ENCODE data around the gene STARD7. TPM values are rescaled to one million over a fixed set of nuclear protein-coding genes. Genes with fewer than 3 reads are reported as not detected.

Gene STARD7
- polyA plus RNA-seq, 1 donor (not counting 4 experiments of a cell fraction or from before 2014, with no cell fraction given): 73.4 TPM

DNA sequence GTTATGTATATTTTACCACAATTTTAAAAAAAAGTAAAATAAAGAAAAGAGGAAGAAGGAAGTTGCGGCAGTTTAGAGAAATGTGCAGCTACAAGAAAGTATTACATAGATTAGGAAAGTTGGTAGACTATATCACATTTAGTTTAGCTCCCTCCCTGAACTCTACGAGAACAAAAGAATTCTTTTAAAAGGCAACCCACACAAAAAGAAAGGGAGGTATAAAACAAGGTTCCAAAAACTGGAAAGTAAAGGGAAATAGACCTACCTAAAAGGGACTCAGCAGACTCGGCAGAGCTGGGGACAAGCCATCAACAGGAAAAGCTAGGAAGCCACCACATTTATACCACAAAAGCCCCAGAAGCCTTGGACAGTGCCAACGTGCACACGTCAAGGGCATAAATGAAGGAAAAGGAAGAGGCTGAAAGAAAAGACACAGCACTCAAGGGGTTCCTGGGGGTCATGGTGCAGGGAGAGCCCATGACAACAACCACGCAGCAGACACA, 48.0 kb upstream of the STARD7 start:
- peaks cover 33 to 39% of the 10 kb centered on the region in 2 experiments for H3K36me3 ChIP-seq (ENCODE audit: control insufficient read depth in 2 of 2, extremely low read depth in 1 of 2, insufficient read depth in 2 of 2, low read length in 2 of 2)
- peaks cover 40% of the 10 kb centered on the region for H3K79me2 ChIP-seq (ENCODE audit: control insufficient read depth, insufficient read depth, low read length)
- TF ChIP-seq, protein P1, sequence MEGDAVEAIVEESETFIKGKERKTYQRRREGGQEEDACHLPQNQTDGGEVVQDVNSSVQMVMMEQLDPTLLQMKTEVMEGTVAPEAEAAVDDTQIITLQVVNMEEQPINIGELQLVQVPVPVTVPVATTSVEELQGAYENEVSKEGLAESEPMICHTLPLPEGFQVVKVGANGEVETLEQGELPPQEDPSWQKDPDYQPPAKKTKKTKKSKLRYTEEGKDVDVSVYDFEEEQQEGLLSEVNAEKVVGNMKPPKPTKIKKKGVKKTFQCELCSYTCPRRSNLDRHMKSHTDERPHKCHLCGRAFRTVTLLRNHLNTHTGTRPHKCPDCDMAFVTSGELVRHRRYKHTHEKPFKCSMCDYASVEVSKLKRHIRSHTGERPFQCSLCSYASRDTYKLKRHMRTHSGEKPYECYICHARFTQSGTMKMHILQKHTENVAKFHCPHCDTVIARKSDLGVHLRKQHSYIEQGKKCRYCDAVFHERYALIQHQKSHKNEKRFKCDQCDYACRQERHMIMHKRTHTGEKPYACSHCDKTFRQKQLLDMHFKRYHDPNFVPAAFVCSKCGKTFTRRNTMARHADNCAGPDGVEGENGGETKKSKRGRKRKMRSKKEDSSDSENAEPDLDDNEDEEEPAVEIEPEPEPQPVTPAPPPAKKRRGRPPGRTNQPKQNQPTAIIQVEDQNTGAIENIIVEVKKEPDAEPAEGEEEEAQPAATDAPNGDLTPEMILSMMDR (optimal IDR thresholded peaks at IDR 0.05 in 1 of 3, IDR thresholded peaks at IDR 0.05 in 1 of 3, conservative IDR thresholded peaks at IDR 0.05 in 1 of 3; ENCODE audit: extremely low read depth in 1 of 3, insufficient read depth in 2 of 3, low read length in 3 of 3): no peak
- no peak for TF ChIP-seq EZH2 (IDR thresholded peaks at IDR 0.05; ENCODE audit: low read length)
- H3K4me3 ChIP-seq (ENCODE audit: control insufficient read depth in 2 of 3, extremely low read depth in 1 of 3, insufficient read depth in 2 of 3, low read depth in 1 of 3, low read length in 3 of 3): no peak overlapping the region
- FAIRE-seq (no peak), DNase-seq (ENCODE audit: low read depth, low spot score) (no peak)
- peaks cover 8% of the 10 kb centered on the region for H4K20me1 ChIP-seq (ENCODE audit: control insufficient read depth, extremely low read depth, insufficient read depth, low read length)
- no peak overlapping the region for H3K27ac ChIP-seq (ENCODE audit: control insufficient read depth, insufficient read depth, low read length)
- no peaks in the 10 kb centered on the region for H3K9me1 ChIP-seq (ENCODE audit: control insufficient read depth, extremely low read depth, insufficient read depth, low read length)
- no peak overlapping the region for H2AFZ ChIP-seq (ENCODE audit: control insufficient read depth, low read length)
- H3K4me1 ChIP-seq (ENCODE audit: control insufficient read depth, extremely low read depth, insufficient read depth, low read length): peaks cover 15% of the 10 kb centered on the region
- no peak overlapping the region for H3K4me2 ChIP-seq (ENCODE audit: control insufficient read depth, extremely low read depth, insufficient read depth, low read depth, low read length)
- dilution Hi-C loops (cut with MboI; ENCODE audit: extremely low pct_ligation_motif_present, low sequenced_read_pairs): no loop called here
- H3K9ac ChIP-seq (ENCODE audit: control insufficient read depth, extremely low read depth, insufficient read depth, low read length): no peak overlapping the region
- H3K9me3 ChIP-seq (ENCODE audit: control insufficient read depth, low read depth, low read length): no peaks in the 10 kb centered on the region
- H3K27me3 ChIP-seq (ENCODE audit: control insufficient read depth, extremely low read depth, insufficient read depth, low read length): no peaks in the 10 kb centered on the region

DNA sequence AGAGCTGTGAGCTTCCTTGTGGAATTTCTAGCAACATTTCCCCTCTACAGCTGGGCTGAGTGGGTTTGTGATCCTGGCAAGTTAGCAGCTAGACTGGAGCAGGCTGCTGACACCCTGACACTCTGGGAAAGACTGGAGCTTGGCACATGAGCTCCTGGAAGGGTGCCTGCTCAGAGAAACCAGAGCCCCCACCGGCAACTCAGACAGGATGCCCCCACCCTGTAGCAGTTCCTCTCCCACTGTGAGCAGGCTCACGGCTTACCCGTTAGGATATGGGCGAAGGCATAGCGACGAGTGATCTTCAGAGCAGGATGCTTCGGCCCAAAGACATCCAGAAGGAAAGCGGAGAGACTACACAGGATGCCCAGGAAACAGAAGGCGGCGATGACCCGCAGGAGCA, 45.9 kb upstream of the STARD7 start:
- Histone ChIP-seq H3K9ac (ENCODE audit: control insufficient read depth, extremely low read depth, insufficient read depth, low read length) (no peak overlapping the region), H3K4me2 (ENCODE audit: control insufficient read depth, extremely low read depth, insufficient read depth, low read depth, low read length) (no peak overlapping the region), H3K27me3 (ENCODE audit: control insufficient read depth, extremely low read depth, insufficient read depth, low read length) (no peaks in the 10 kb centered on the region), H3K4me3 (ENCODE audit: control insufficient read depth in 2 of 3, extremely low read depth in 1 of 3, insufficient read depth in 2 of 3, low read depth in 1 of 3, low read length in 3 of 3) (no peak overlapping the region), H3K9me3 (ENCODE audit: control insufficient read depth, low read depth, low read length) (no peaks in the 10 kb centered on the region), H4K20me1 (ENCODE audit: control insufficient read depth, extremely low read depth, insufficient read depth, low read length) (peaks cover 1% of the 10 kb centered on the region), H3K27ac (ENCODE audit: control insufficient read depth, insufficient read depth, low read length) (no peak overlapping the region), H3K4me1 (ENCODE audit: control insufficient read depth, extremely low read depth, insufficient read depth, low read length) (no peaks in the 10 kb centered on the region), H3K36me3 (ENCODE audit: control insufficient read depth in 2 of 2, extremely low read depth in 1 of 2, insufficient read depth in 2 of 2, low read length in 2 of 2) (peaks cover 27 to 35% of the 10 kb centered on the region in 2 experiments), H3K9me1 (ENCODE audit: control insufficient read depth, extremely low read depth, insufficient read depth, low read length) (no peaks in the 10 kb centered on the region), H2AFZ (ENCODE audit: control insufficient read depth, low read length) (no peak overlapping the region), H3K79me2 (ENCODE audit: control insufficient read depth, insufficient read depth, low read length) (peaks cover 23% of the 10 kb centered on the region)
- FAIRE-seq (no peak), DNase-seq (ENCODE audit: low read depth, low spot score) (no peak)
- no peak for TF ChIP-seq EZH2 (IDR thresholded peaks at IDR 0.05; ENCODE audit: low read length)
- TF ChIP-seq, protein P1 (optimal IDR thresholded peaks at IDR 0.05 in 1 of 3, IDR thresholded peaks at IDR 0.05 in 1 of 3, conservative IDR thresholded peaks at IDR 0.05 in 1 of 3; ENCODE audit: extremely low read depth in 1 of 3, insufficient read depth in 2 of 3, low read length in 3 of 3): no peak
- dilution Hi-C loops (cut with MboI; ENCODE audit: extremely low pct_ligation_motif_present, low sequenced_read_pairs): no loop called here
